H1 (cell line): ENCODE measurements around the gene AKAP12. TPM values are rescaled to one million over a fixed set of nuclear protein-coding genes. Genes with fewer than 3 reads are reported as not detected.

Experiments
- ASH2L ChIP-seq: fragments of 200-600, 300-600 bp; sonication (generic); IDR thresholded peaks from one replicate; pipeline ENCODE4 v1.7.1; 2017; ENCODE audit warnings: low read length
- EZH2 ChIP-seq: fragments of 200-600 bp; sonication (generic); IDR thresholded peaks from 2 replicates; pipeline ENCODE4 v1.7.1; 2012; ENCODE audit warnings: low read depth, mild to moderate bottlenecking, moderate library complexity, low read length, inconsistent platforms; ENCODE audit not compliant: severe bottlenecking
- JUND ChIP-seq: IDR thresholded peaks from 2 replicates; pipeline ENCODE4 v1.6.1; 2011; ENCODE audit warnings: mild to moderate bottlenecking, improper control_type of control experiment, low read length
- POU5F1 ChIP-seq: IDR thresholded peaks from 2 replicates; pipeline ENCODE4 v1.6.1; 2011; ENCODE audit warnings: low read depth, mild to moderate bottlenecking, low read length, moderate library complexity
- SIN3A ChIP-seq, 2 experiments: IDR thresholded peaks in 1 of 2; conservative IDR thresholded peaks in 1 of 2; 2 replicates each; pipeline ENCODE4 v1.6.1; 2011 to 2012; ENCODE audit warnings: low read length in 2 of 2, improper control_type of control experiment in 1 of 2, low read depth in 1 of 2, mild to moderate bottlenecking in 1 of 2
- TEAD4 ChIP-seq: IDR thresholded peaks from 2 replicates; pipeline ENCODE4 v1.6.1; 2012; ENCODE audit warnings: low read depth, low read length, inconsistent platforms, mixed read lengths
- polyA plus RNA-seq, 7 experiments: library from polyadenylated mRNA; depleted of rRNA in 3 of 7; stranded (reverse) in 5 of 7; unstranded in 2 of 7; fragments of >200 nt in 5 of 7; fragments of 200-250 nt in 2 of 7; gene quantifications; 1 replicate in 5 of 7; 2 replicates in 1 of 7; 4 replicates in 1 of 7; pipeline versions ENCODE4 v1.2.1 to v1.2.3, GENCODE V29; 2011 to 2013; ENCODE audit warnings: missing spikeins in 2 of 7, mixed read lengths in 2 of 7
- total RNA-seq: library from RNA; stranded (reverse); fragmentation: NEBNext Ultra II Directional; extraction: Animal tissue kit (Norgen Biotek cat#: 25700); gene quantifications from 2 replicates; pipeline ENCODE4 v1.2.1, GENCODE V29; 2021
- TF ChIP-seq, protein P1 (sequence below), 3 experiments: IDR thresholded peaks; 1 replicate in 2 of 3; 2 replicates in 1 of 3; pipeline versions ENCODE4 v1.5.1 to v1.6.1; 2011; ENCODE audit warnings: low read length in 3 of 3, mild to moderate bottlenecking in 3 of 3, inconsistent platforms in 2 of 3, low read depth in 1 of 3, moderate library complexity in 1 of 3; ENCODE audit not compliant: insufficient read depth in 1 of 3; ENCODE audit errors: control extremely low read depth in 1 of 3
- TF ChIP-seq, protein P2 (sequence below): IDR thresholded peaks from 2 replicates; pipeline ENCODE4 v1.6.1; 2012; ENCODE audit warnings: inconsistent platforms
- TF ChIP-seq, protein P3 (sequence below): IDR thresholded peaks from 2 replicates; pipeline ENCODE4 v1.6.1; 2011; ENCODE audit warnings: low read depth, mild to moderate bottlenecking, low read length; ENCODE audit not compliant: insufficient read depth

AKAP12 gene
- total and polyA plus RNA-seq, 2 of the 8 experiments (the other 6 are each of a cell fraction or from before 2014, with no cell fraction given) = 14.6 to 79.2 TPM

DNA sequence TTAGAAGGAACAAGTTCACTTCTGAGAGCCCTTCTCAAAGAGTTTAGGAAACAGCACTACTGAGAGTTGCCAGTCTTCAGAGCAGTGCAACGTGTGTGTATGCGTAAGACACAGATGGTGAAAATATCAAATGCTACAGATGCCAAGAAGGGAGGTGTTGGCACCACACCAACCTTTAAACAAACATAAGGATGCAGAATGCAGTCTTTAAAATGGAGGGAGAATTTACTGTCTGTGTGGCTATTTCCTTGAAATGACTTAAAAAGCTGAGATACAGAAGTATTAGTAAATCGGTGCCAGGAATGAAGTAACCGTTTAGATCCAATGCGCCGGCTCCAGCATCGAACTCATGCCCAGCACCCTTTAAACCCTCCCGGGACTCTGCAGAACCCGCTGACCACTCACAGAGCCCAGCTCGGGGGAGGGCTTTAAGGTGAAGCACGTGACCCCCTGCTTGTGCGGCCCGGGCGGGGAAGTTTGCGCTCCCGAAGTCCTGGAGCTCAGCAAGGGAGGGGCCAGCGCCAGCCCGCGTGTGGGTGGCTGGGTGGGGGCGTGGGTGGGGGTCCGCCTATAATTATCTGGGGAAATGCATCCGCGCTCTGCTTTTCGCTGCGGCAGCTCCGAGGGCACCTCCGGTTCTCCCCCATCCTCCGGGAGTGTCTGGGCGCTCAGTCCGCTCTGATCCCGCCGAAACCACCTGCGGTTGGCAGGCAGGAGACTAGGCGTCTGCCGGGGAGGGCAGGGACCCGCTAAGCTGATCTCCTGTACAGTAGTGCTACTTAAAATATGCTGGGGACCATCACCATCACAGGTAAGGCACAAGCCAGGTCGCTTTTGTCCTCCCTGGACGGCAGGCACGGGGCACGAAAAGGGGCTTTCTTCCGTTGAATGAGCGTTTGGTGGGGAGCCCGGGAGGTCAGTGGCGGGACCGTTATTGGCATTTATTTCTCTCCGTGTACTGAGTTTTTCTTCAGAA, 85.6 kb downstream of the AKAP12 start (continued):
- TF ChIP-seq, protein P1, sequence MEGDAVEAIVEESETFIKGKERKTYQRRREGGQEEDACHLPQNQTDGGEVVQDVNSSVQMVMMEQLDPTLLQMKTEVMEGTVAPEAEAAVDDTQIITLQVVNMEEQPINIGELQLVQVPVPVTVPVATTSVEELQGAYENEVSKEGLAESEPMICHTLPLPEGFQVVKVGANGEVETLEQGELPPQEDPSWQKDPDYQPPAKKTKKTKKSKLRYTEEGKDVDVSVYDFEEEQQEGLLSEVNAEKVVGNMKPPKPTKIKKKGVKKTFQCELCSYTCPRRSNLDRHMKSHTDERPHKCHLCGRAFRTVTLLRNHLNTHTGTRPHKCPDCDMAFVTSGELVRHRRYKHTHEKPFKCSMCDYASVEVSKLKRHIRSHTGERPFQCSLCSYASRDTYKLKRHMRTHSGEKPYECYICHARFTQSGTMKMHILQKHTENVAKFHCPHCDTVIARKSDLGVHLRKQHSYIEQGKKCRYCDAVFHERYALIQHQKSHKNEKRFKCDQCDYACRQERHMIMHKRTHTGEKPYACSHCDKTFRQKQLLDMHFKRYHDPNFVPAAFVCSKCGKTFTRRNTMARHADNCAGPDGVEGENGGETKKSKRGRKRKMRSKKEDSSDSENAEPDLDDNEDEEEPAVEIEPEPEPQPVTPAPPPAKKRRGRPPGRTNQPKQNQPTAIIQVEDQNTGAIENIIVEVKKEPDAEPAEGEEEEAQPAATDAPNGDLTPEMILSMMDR (IDR thresholded peaks at IDR 0.05; ENCODE audit: control extremely low read depth in 1 of 3, insufficient read depth in 1 of 3, low read depth in 1 of 3, low read length in 3 of 3) = no peak
- TF ChIP-seq, protein P2, sequence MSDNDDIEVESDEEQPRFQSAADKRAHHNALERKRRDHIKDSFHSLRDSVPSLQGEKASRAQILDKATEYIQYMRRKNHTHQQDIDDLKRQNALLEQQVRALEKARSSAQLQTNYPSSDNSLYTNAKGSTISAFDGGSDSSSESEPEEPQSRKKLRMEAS = no peak
- no peak for TF ChIP-seq POU5F1
- no peak for TF ChIP-seq JUND
- TF ChIP-seq, protein P3, sequence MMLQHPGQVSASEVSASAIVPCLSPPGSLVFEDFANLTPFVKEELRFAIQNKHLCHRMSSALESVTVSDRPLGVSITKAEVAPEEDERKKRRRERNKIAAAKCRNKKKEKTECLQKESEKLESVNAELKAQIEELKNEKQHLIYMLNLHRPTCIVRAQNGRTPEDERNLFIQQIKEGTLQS = peak; percentile 47; the same call in 1 of the 2 replicates
- no peak for TF ChIP-seq EZH2
- TF ChIP-seq TEAD4 = no peak
- TF ChIP-seq SIN3A (conservative IDR thresholded peaks at IDR 0.05 in 1 of 2, IDR thresholded peaks at IDR 0.05 in 1 of 2; ENCODE audit: low read depth in 1 of 2, low read length in 2 of 2) = no peak
- TF ChIP-seq ASH2L = no peak
